Astrocyte (in vitro differentiated cells and primary cell): ENCODE data around the gene CDO1.

ENCODE experiments used
- EZH2 ChIP-seq: IDR thresholded peaks from 2 replicates; pipeline ENCODE4 v1.6.1; 2012; ENCODE audit warnings: mild to moderate bottlenecking, low read length, inconsistent platforms; ENCODE audit not compliant: insufficient read depth
- TF ChIP-seq, protein P1 (sequence below): IDR thresholded peaks from 2 replicates; pipeline ENCODE4 v1.5.1; 2011; ENCODE audit warnings: low read depth, mild to moderate bottlenecking, inconsistent platforms, low read length, moderate library complexity; ENCODE audit not compliant: insufficient read depth

DNA sequence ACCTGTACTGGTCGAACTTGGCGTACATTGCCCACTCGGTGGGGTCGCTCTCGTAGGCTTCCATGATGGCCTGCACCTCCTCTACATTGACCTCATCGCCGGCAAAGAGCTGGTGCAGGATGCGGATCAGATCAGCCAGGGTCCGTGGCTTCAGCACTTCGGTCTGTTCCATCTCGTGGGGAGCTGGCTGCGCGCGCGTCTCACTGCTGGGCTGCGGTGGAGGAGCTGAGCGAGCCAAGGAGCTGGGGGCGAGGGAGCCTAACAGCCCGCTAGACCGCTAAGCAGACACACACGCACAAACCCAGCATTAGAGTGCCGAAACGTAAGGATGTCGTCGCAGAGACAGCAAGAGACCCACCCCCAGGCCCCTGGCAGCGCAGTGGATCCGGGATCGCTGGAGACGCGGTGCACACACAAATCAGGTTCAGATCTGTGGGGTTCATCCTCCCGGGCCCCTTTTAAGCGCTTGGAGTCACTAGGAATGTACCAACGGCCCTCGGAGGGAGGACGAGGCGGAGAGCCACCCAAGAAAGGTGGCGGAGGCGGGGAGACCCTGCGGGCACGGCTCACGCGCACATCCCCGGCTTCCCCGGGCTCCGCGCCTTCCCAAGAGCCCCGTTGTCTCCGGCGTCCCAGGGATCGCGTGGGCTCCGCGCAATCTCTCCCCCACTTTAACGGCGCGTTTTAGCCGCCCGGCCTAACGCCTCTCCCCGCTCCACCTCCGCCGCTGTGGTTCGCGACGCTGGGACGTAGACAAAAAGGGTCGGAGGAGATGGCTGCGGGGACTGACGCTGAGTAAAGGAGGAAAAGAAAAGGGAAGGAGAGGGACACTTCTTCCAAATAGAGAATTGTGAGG is at the start of gene CDO1:
- TF ChIP-seq, protein P1, sequence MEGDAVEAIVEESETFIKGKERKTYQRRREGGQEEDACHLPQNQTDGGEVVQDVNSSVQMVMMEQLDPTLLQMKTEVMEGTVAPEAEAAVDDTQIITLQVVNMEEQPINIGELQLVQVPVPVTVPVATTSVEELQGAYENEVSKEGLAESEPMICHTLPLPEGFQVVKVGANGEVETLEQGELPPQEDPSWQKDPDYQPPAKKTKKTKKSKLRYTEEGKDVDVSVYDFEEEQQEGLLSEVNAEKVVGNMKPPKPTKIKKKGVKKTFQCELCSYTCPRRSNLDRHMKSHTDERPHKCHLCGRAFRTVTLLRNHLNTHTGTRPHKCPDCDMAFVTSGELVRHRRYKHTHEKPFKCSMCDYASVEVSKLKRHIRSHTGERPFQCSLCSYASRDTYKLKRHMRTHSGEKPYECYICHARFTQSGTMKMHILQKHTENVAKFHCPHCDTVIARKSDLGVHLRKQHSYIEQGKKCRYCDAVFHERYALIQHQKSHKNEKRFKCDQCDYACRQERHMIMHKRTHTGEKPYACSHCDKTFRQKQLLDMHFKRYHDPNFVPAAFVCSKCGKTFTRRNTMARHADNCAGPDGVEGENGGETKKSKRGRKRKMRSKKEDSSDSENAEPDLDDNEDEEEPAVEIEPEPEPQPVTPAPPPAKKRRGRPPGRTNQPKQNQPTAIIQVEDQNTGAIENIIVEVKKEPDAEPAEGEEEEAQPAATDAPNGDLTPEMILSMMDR = no peak
- peak; percentile 41 for TF ChIP-seq EZH2
